Fibroblast of skin of abdomen (primary cell): Measurements from ENCODE around the gene RYR2.

Experiments
- DNase-seq: peaks from one replicate; pipeline ENCODE4 v3.0.0-alpha.2; 2013

Gene RYR2

DNA sequence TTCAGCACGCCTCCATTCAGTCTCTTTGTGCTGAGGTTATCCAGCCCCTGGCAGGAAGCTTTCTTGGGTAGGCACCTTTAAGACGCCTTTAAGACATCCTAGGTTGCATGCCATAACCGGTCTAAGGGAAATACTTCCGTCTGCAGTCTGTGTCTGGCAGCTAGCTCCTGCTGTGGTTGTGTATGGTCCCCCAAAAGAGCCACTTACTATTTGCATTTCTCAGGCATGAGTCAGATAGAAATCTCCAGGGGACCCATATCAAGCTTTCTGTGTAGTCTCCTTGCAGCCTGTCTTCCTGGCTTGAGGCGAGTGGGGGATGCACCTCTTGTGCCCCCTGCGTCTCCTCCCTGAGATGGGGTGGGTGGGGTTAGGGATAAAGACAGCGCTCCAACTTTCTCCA lies 10.0 kb upstream of the RYR2 start:
- DNase-seq: no peak

GRCh38 chr1:237033061-237033460 lies 8.9 kb upstream of the RYR2 start:
- DNase-seq: no peak

GRCh38 chr1:237033804-237034203 lies 8.2 kb upstream of the RYR2 start:
- no peak for DNase-seq

GRCh38 chr1:237035759-237036158 lies 6.2 kb upstream of the RYR2 start:
- DNase-seq: no peak

DNA sequence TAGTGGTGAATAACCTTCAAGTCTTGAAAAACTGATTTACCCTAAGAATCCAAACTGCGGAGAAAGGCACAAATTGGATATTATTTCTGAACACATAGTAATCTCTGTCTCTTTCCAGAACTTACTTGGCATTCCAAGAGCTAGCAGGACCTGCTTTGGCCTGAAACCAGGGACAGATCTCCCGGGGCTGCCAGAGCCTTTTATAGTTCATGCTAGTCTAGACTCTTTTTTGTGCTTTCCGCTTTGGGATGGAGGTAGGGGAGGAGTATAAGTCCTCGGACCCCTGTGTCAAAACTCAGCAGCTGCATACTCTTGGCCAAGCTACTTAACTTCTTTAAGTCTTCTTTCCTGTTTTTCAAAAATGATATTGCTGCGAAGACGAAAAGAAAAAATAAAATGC lies 3.8 kb upstream of the RYR2 start:
- no peak for DNase-seq

GRCh38 chr1:237040823-237041222 lies 1.2 kb upstream of the RYR2 start:
- no peak for DNase-seq

- DNase-seq: no peak
Observed at GRCh38 chr1:237041461-237041794, 556 bp upstream of the RYR2 start.

GRCh38 chr1:237042526-237042891 lies 525 bp downstream of the RYR2 start:
- DNase-seq: no peak

- no peak for DNase-seq
Observed at GRCh38 chr1:237042892-237043576, 1.1 kb downstream of the RYR2 start.

- no peak for DNase-seq
Observed at GRCh38 chr1:237043846-237044636, 2.1 kb downstream of the RYR2 start.

DNA sequence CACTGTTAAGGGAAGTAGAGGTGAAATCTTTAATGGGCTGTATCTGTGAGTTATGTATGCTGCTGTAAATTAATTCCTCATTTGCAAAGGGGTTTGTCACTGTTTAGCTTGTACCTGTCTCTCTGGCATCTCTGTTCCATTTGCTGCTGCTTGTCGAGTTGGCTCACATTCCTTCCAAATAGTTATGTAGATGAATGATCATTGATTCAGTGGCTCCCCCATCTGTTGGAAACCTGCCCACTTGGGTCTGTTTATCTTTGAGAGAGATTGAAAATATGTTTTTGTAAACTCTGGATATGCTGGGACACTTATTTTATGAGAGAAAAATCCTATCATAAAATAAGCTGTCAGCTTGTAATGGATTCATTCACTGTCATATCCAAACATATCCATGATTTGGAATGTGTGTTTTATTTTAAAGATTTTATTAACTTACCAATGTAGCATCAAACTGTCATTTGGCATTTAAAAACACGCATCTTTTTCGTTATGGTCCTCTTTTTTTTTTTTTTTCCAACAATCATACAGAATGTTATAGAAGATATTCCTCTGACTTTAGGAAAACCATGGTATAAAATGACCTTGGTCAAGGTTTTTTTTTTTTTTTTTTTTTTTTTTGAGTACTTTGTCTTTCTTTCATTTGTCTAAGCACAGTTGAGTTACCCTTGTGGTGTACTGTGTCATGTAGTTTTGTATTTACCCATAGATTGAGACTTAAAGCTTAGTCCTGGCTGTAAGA lies 3.5 kb downstream of the RYR2 start:
- DNase-seq: no peak

- DNase-seq: no peak
Observed at GRCh38 chr1:237048803-237049202, 6.8 kb downstream of the RYR2 start.

GRCh38 chr1:237050185-237050584 lies 8.2 kb downstream of the RYR2 start:
- no peak for DNase-seq

DNA sequence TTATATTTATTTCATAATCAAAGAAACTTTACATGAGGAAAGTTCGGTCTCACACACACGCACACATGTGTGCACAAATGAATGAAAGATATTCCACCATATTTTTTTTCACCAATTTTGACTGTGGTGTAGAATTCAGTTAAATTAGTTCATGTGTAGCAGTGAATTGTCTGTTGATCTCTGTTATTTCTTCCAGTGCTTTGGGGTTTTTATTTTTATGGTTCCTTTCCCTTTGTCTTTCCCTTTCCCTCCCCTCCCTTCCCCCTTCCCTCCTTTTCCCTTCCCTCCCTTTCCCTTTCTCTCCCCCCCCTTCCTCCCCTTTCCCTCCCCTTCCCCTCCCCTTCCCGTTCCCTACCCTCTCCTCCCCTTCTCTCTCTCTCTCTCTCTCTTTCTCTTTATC lies 8.9 kb downstream of the RYR2 start:
- DNase-seq: no peak

- no peak for DNase-seq
Observed at GRCh38 chr1:237054313-237054712, 12.3 kb downstream of the RYR2 start.

DNA sequence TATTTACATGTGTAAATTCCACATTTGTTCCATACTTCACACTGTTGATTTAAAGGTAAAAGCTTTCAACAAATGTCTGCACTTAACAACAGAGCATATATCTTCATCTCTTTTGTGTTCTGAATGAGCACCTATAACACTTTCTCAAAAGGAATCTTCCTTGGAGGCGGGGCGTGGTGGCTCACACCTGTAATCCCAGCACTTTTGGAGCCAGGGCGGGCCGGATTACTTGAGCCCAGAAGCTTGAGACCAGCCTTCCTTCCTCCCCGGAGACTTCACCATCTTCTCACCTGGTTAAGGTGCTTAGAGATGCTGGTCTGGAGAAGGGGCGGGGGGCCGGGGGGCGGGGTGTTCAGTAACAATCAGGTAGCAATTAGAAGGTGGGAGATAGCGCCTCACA lies 16.5 kb downstream of the RYR2 start:
- no peak for DNase-seq

DNA sequence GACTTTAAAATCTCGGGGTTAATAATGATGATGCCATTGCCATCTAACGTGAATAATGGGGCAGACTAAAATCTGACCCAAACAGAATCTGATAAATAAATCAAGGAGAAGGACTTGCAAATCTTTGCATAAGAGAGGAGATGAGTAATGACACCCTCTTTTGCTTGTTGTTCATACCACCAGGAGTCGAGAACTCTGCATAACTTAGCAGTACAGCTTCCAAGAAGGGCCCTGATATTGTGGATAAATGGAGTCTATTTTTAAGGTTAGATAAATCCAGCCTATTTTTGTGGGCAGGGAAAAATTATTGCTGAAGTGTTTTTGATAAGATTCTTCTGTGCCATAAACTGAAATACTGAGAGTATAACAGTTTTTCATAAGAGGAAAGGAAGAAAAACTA lies 17.3 kb downstream of the RYR2 start:
- no peak for DNase-seq

- no peak for DNase-seq
Observed at GRCh38 chr1:237062976-237063375, 21.0 kb downstream of the RYR2 start.

GRCh38 chr1:237065903-237066302 lies 23.9 kb downstream of the RYR2 start:
- no peak for DNase-seq

DNA sequence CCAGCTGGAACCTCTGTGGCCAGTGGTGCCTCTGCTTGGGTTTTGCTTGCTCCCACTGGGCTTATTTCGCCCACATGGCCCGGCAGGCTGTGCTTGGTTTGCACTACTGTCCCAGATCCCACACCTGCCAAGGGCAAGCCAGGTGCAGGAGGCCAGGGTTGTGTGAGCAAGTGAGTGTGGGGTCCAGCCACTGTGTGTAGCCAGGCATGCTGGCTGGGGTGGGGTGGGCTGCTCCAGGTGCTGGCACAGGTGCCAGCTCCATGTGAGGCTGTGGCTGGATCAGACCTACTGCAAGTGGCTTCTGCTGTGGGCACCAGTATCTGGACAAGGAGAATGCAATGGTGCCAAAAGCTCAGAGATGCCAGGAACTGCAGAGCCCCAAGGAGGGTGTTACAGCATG lies 28.5 kb downstream of the RYR2 start:
- no peak for DNase-seq

- DNase-seq: no peak
Observed at GRCh38 chr1:237071641-237072420, 29.8 kb downstream of the RYR2 start.

GRCh38 chr1:237074371-237075117 lies 32.6 kb downstream of the RYR2 start:
- DNase-seq: no peak
